Activated naive CD4-positive, alpha-beta T cell treated with anti-CD3 and anti-CD28 coated beads, Interleukin-2, amount 10 ng/mL, durations not matched to agents 7 days and 5 days (primary cell): Measurements from ENCODE around the gene APOB.

ENCODE experiments used
- CTCF ChIA-PET: fragments of 350-600 bp; sonication (Branson Sonifier 250); formaldehyde crosslinking; loops from one replicate; lab custom pipeline; 2021; ENCODE audit warnings: antibody characterized with exemption; lab: Charles Lee
- DNase-seq: peaks from one replicate; pipeline ENCODE4 v3.0.0-alpha.2; 2020
- H3K27ac Mint-ChIP-seq: one replicate; pipeline ENCODE4 v1.8.0; 2021; ENCODE audit warnings: mild to moderate bottlenecking, moderate library complexity, mixed read lengths
- H3K27me3 Mint-ChIP-seq: one replicate; pipeline ENCODE4 v1.8.0; 2021; ENCODE audit warnings: mild to moderate bottlenecking, mixed read lengths
- H3K36me3 Mint-ChIP-seq: one replicate; pipeline ENCODE4 v1.8.0; 2021; ENCODE audit warnings: mixed read lengths
- H3K4me1 Mint-ChIP-seq: one replicate; pipeline ENCODE4 v1.8.0; 2021; ENCODE audit warnings: mixed read lengths
- H3K4me3 Mint-ChIP-seq: one replicate; pipeline ENCODE4 v1.8.0; 2021; ENCODE audit warnings: mild to moderate bottlenecking, moderate library complexity, mixed read lengths
- H3K9me3 Mint-ChIP-seq: one replicate; pipeline ENCODE4 v1.8.0; 2021; ENCODE audit warnings: mixed read lengths

APOB gene

GRCh38 chr2:20985062-20985461 lies 58.8 kb downstream of the APOB start:
- no peaks in the 10 kb centered on the region for H3K9me3 Mint-ChIP-seq
- CTCF ChIA-PET: no interaction called here
- H3K4me3 Mint-ChIP-seq: no peak overlapping the region
- no peak overlapping the region for H3K27ac Mint-ChIP-seq
- H3K4me1 Mint-ChIP-seq: no peaks in the 10 kb centered on the region
- no peak for DNase-seq
- H3K36me3 Mint-ChIP-seq: no peaks in the 10 kb centered on the region
- peaks cover 10% of the 10 kb centered on the region for H3K27me3 Mint-ChIP-seq

GRCh38 chr2:20984408-20984807 lies 59.5 kb downstream of the APOB start:
- Mint-ChIP-seq H3K27ac (no peak overlapping the region), H3K4me3 (no peak overlapping the region), H3K27me3 (peaks cover 10% of the 10 kb centered on the region), H3K9me3 (no peaks in the 10 kb centered on the region), H3K4me1 (no peaks in the 10 kb centered on the region), H3K36me3 (no peaks in the 10 kb centered on the region)
- CTCF ChIA-PET: no interaction called here
- no peak for DNase-seq

- Mint-ChIP-seq H3K4me1 (no peaks in the 10 kb centered on the region), H3K27ac (no peak overlapping the region), H3K9me3 (no peaks in the 10 kb centered on the region), H3K27me3 (peaks cover 10% of the 10 kb centered on the region), H3K36me3 (no peaks in the 10 kb centered on the region), H3K4me3 (no peak overlapping the region)
- no peak for DNase-seq
- CTCF ChIA-PET: no interaction called here
Observed at GRCh38 chr2:20983844-20984243, 60.0 kb downstream of the APOB start.

GRCh38 chr2:20982861-20983260 lies 61.0 kb downstream of the APOB start:
- Mint-ChIP-seq H3K4me1 (no peaks in the 10 kb centered on the region), H3K9me3 (no peaks in the 10 kb centered on the region), H3K27ac (no peak overlapping the region), H3K4me3 (no peak overlapping the region), H3K27me3 (peaks cover 10% of the 10 kb centered on the region), H3K36me3 (no peaks in the 10 kb centered on the region)
- no peak for DNase-seq
- CTCF ChIA-PET: no interaction called here

- CTCF ChIA-PET: interaction anchor here (1.2 to 2.8 kb wide), 2 partner anchors 14 to 316 kb away, joined by 3 to 9 read pairs; no protein-coding TSS in a partner anchor
- no peak overlapping the region for H3K27ac Mint-ChIP-seq
- no peak for DNase-seq
- no peaks in the 10 kb centered on the region for H3K9me3 Mint-ChIP-seq
- no peaks in the 10 kb centered on the region for H3K36me3 Mint-ChIP-seq
- H3K27me3 Mint-ChIP-seq: peaks cover 11% of the 10 kb centered on the region
- H3K4me1 Mint-ChIP-seq: no peaks in the 10 kb centered on the region
- no peak overlapping the region for H3K4me3 Mint-ChIP-seq
Observed at GRCh38 chr2:20977520-20978180, 66.2 kb downstream of the APOB start.

- H3K36me3 Mint-ChIP-seq: no peaks in the 10 kb centered on the region
- no peak overlapping the region for H3K27ac Mint-ChIP-seq
- CTCF ChIA-PET: interaction anchor here (2.8 kb wide), 1 partner anchor 13 kb away, joined by 9 read pairs; no protein-coding TSS in a partner anchor
- H3K4me1 Mint-ChIP-seq: no peaks in the 10 kb centered on the region
- no peaks in the 10 kb centered on the region for H3K9me3 Mint-ChIP-seq
- no peak for DNase-seq
- H3K4me3 Mint-ChIP-seq: no peak overlapping the region
- H3K27me3 Mint-ChIP-seq: peaks cover 11% of the 10 kb centered on the region
Observed at GRCh38 chr2:20976527-20976926, 67.3 kb downstream of the APOB start.

- DNase-seq: no peak
- Mint-ChIP-seq H3K27ac (no peak overlapping the region), H3K4me1 (no peaks in the 10 kb centered on the region), H3K4me3 (no peak overlapping the region), H3K36me3 (no peaks in the 10 kb centered on the region), H3K27me3 (peaks cover 8% of the 10 kb centered on the region), H3K9me3 (no peaks in the 10 kb centered on the region)
- CTCF ChIA-PET: interaction anchor here (1.8 kb wide), 1 partner anchor 10 kb away, joined by 6 read pairs; no protein-coding TSS in a partner anchor
Observed at GRCh38 chr2:20972792-20973565, 70.9 kb downstream of the APOB start.

- no peak for DNase-seq
- Mint-ChIP-seq H3K36me3 (no peaks in the 10 kb centered on the region), H3K27ac (no peak overlapping the region), H3K27me3 (peaks cover 8% of the 10 kb centered on the region), H3K4me3 (no peak overlapping the region), H3K9me3 (no peaks in the 10 kb centered on the region), H3K4me1 (no peaks in the 10 kb centered on the region)
- CTCF ChIA-PET: interaction anchor here (1.7 to 1.8 kb wide), 2 partner anchors 9 to 10 kb away, joined by 4 to 6 read pairs; no protein-coding TSS in a partner anchor
Observed at GRCh38 chr2:20972110-20972509, 71.8 kb downstream of the APOB start.

- Mint-ChIP-seq H3K27me3 (peaks cover 15% of the 10 kb centered on the region), H3K36me3 (no peaks in the 10 kb centered on the region), H3K4me1 (no peaks in the 10 kb centered on the region), H3K27ac (no peak overlapping the region), H3K4me3 (no peak overlapping the region), H3K9me3 (no peaks in the 10 kb centered on the region)
- no peak for DNase-seq
- CTCF ChIA-PET: interaction anchor here (0.8 to 1.7 kb wide), 2 partner anchors 8 to 189 kb away, joined by 4 read pairs; no protein-coding TSS in a partner anchor
Observed at GRCh38 chr2:20970068-20970467, 73.8 kb downstream of the APOB start.

GRCh38 chr2:20966061-20966595 lies 77.7 kb downstream of the APOB start:
- no peak for DNase-seq

GRCh38 chr2:20965221-20965620 lies 78.7 kb downstream of the APOB start:
- Mint-ChIP-seq H3K4me1 (no peaks in the 10 kb centered on the region), H3K27ac (no peak overlapping the region), H3K36me3 (no peaks in the 10 kb centered on the region), H3K4me3 (no peak overlapping the region), H3K9me3 (no peaks in the 10 kb centered on the region), H3K27me3 (peaks cover 20% of the 10 kb centered on the region)
- CTCF ChIA-PET: interaction anchor here (4.5 to 9.1 kb wide), 2 partner anchors 183 to 303 kb away, joined by 47 to 150 read pairs; no protein-coding TSS in a partner anchor
- no peak for DNase-seq

More at GRCh38 chr2:20966061-20966595, 77.7 kb downstream of the APOB start:
- Mint-ChIP-seq H3K4me1 (no peaks in the 10 kb centered on the region), H3K27ac (no peak overlapping the region), H3K36me3 (no peaks in the 10 kb centered on the region), H3K27me3 (peaks cover 15% of the 10 kb centered on the region), H3K9me3 (no peaks in the 10 kb centered on the region), H3K4me3 (no peak overlapping the region)
- CTCF ChIA-PET: interaction anchor here (0.9 to 9.1 kb wide), 4 partner anchors 9 to 304 kb away, joined by 3 to 150 read pairs (median 4); no protein-coding TSS in a partner anchor

- CTCF ChIA-PET: interaction anchor here (0.7 to 9.1 kb wide), 17 partner anchors 9 to 552 kb away, joined by 3 to 150 read pairs (median 6); partner anchors contain the start of gene HS1BP3
Observed at GRCh38 chr2:20963867-20964266, 80.0 kb downstream of the APOB start.

GRCh38 chr2:20962939-20963557 lies 80.8 kb downstream of the APOB start:
- no peaks in the 10 kb centered on the region for H3K9me3 Mint-ChIP-seq
- CTCF ChIA-PET: interaction anchor here (0.6 to 9.1 kb wide), 22 partner anchors 8 to 552 kb away, joined by 3 to 150 read pairs (median 5); partner anchors contain the start of gene HS1BP3
- no peaks in the 10 kb centered on the region for H3K36me3 Mint-ChIP-seq
- H3K27me3 Mint-ChIP-seq: peaks cover 26% of the 10 kb centered on the region
- H3K4me3 Mint-ChIP-seq: no peak overlapping the region
- H3K27ac Mint-ChIP-seq: no peak overlapping the region
- no peaks in the 10 kb centered on the region for H3K4me1 Mint-ChIP-seq
- DNase-seq: peak; percentile 80

More at GRCh38 chr2:20963867-20964266, 80.0 kb downstream of the APOB start:
- no peaks in the 10 kb centered on the region for H3K9me3 Mint-ChIP-seq
- no peaks in the 10 kb centered on the region for H3K4me1 Mint-ChIP-seq
- H3K27ac Mint-ChIP-seq: no peak overlapping the region
- H3K36me3 Mint-ChIP-seq: no peaks in the 10 kb centered on the region
- no peak for DNase-seq
- H3K4me3 Mint-ChIP-seq: no peak overlapping the region
- peaks cover 30% of the 10 kb centered on the region for H3K27me3 Mint-ChIP-seq
